GM12878 (cell line): ENCODE results near the gene RFX3. TPM values are rescaled to one million over a fixed set of nuclear protein-coding genes. Genes with fewer than 3 reads are reported as not detected.

Experiments
- CBX3 ChIP-seq: fragments of 200-600 bp; sonication (generic); IDR thresholded peaks from 2 replicates; pipeline ENCODE4 v1.6.1; 2016; ENCODE audit warnings: low read depth, borderline replicate concordance
- CBX5 ChIP-seq: sonication (generic); IDR thresholded peaks from 2 replicates; pipeline ENCODE4 v1.6.1; 2016; ENCODE audit warnings: low read depth, moderate library complexity, mild to moderate bottlenecking, inconsistent platforms
- E2F4 ChIP-seq: IDR thresholded peaks from 2 replicates; pipeline ENCODE4 v1.6.1; 2012; ENCODE audit warnings: low read depth, low read length, improper control_type of control experiment
- EED ChIP-seq: sonication (generic); IDR thresholded peaks from 2 replicates; pipeline ENCODE4 v1.6.1; 2016; ENCODE audit warnings: antibody characterized with exemption, low read depth
- EGR1 ChIP-seq, 2 experiments: IDR thresholded peaks; 1 replicate in 1 of 2; 2 replicates in 1 of 2; pipeline ENCODE4 v1.6.1; 2011 to 2012; ENCODE audit warnings: low read depth in 2 of 2, low read length in 2 of 2, borderline replicate concordance in 1 of 2, mild to moderate bottlenecking in 1 of 2, moderate library complexity in 1 of 2
- EP300 ChIP-seq, 2 experiments: fragments of 150-350 bp in 1 of 2; IDR thresholded peaks; 2 replicates each; pipeline ENCODE4 v1.6.1; 2011 to 2012; ENCODE audit warnings: low read depth in 2 of 2, low read length in 2 of 2, borderline replicate concordance in 1 of 2, improper control_type of control experiment in 1 of 2, inconsistent platforms in 1 of 2; ENCODE audit not compliant: control insufficient read depth in 1 of 2
- KDM1A ChIP-seq: fragments of 200-600 bp; sonication (generic); IDR thresholded peaks from 2 replicates; pipeline ENCODE4 v1.6.1; 2016; ENCODE audit warnings: borderline replicate concordance
- PRDM15 ChIP-seq: fragments of 450-650 bp; formaldehyde crosslinking; IDR thresholded peaks from 2 replicates; pipeline ENCODE4 v1.4.0; 2020; ENCODE audit warnings: mild to moderate bottlenecking, moderate library complexity
- RAD51 ChIP-seq: fragments of 450-650 bp; IDR thresholded peaks from 2 replicates; pipeline ENCODE4 v1.6.1; 2016; ENCODE audit warnings: moderate library complexity, mild to moderate bottlenecking, inconsistent platforms
- RUNX3 ChIP-seq: IDR thresholded peaks from 2 replicates; pipeline ENCODE4 v1.6.1; 2012; ENCODE audit warnings: low read length, inconsistent platforms
- SKIL ChIP-seq: fragments of 450-650 bp; IDR thresholded peaks from 2 replicates; pipeline ENCODE4 v1.6.1; 2017; ENCODE audit warnings: mild to moderate bottlenecking, low read depth, inconsistent platforms; ENCODE audit not compliant: poor library complexity, severe bottlenecking
- polyA plus RNA-seq, 11 experiments: library from polyadenylated mRNA; depleted of rRNA in 4 of 11; unstranded in 6 of 11; stranded (reverse) in 5 of 11; fragments of >200 nt; fragmentation: Nextera tagmentation in 4 of 11; fragmentation: Illumina TruSeq in 1 of 11; extraction: Ambion mirVana in 4 of 11; extraction: Trizol in 1 of 11; gene quantifications; 1 replicate in 1 of 11; 2 replicates in 10 of 11; pipeline versions ENCODE4 v1.2.1 to v1.2.3, GENCODE V29; 2011 to 2016; ENCODE audit warnings: inconsistent platforms in 2 of 11, missing spikeins in 2 of 11, low read depth in 1 of 11
- total RNA-seq, 4 experiments: library from RNA; depleted of rRNA in 3 of 4; stranded (reverse); fragments of >200 nt in 3 of 4; fragmentation: Illumina TruSeq in 1 of 4; extraction: Trizol in 1 of 4; gene quantifications; 2 replicates each; pipeline versions ENCODE4 v1.2.1 to v1.2.3, GENCODE V29; 2013 to 2021
- TF ChIP-seq, protein P1 (sequence below): IDR thresholded peaks from 2 replicates; pipeline ENCODE4 v1.6.1; 2011; ENCODE audit warnings: borderline replicate concordance, low read depth, mild to moderate bottlenecking, moderate library complexity, low read length; ENCODE audit not compliant: insufficient read depth, poor library complexity, severe bottlenecking
- TF ChIP-seq, protein P2 (sequence below): IDR thresholded peaks from 2 replicates; pipeline ENCODE4 v1.6.1; 2011; ENCODE audit warnings: mild to moderate bottlenecking, low read depth, low read length, moderate library complexity; ENCODE audit not compliant: insufficient replicate concordance

Gene RFX3
- total and polyA plus RNA-seq, 10 of the 15 experiments (the other 5 are each of a cell fraction or from before 2014, with no cell fraction given), result 1.2 to 26.4 (median 6.7) TPM

- TF ChIP-seq SKIL (no peak), EED (no peak), E2F4 (no peak), CBX5 (no peak), KDM1A (no peak), EGR1 (IDR thresholded peaks at IDR 0.05; ENCODE audit: borderline replicate concordance in 1 of 2, low read depth in 2 of 2, low read length in 2 of 2) (no peak), RUNX3 (no peak), CBX3 (no peak), RAD51 (no peak), EP300 (IDR thresholded peaks at IDR 0.05; ENCODE audit: borderline replicate concordance in 1 of 2, control insufficient read depth in 1 of 2, low read depth in 2 of 2, low read length in 2 of 2) (no peak), PRDM15 (CRISPR knock-in tag) (no peak)
- TF ChIP-seq, protein P1, sequence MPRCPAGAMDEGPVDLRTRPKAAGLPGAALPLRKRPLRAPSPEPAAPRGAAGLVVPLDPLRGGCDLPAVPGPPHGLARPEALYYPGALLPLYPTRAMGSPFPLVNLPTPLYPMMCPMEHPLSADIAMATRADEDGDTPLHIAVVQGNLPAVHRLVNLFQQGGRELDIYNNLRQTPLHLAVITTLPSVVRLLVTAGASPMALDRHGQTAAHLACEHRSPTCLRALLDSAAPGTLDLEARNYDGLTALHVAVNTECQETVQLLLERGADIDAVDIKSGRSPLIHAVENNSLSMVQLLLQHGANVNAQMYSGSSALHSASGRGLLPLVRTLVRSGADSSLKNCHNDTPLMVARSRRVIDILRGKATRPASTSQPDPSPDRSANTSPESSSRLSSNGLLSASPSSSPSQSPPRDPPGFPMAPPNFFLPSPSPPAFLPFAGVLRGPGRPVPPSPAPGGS, result no peak
- TF ChIP-seq, protein P2, sequence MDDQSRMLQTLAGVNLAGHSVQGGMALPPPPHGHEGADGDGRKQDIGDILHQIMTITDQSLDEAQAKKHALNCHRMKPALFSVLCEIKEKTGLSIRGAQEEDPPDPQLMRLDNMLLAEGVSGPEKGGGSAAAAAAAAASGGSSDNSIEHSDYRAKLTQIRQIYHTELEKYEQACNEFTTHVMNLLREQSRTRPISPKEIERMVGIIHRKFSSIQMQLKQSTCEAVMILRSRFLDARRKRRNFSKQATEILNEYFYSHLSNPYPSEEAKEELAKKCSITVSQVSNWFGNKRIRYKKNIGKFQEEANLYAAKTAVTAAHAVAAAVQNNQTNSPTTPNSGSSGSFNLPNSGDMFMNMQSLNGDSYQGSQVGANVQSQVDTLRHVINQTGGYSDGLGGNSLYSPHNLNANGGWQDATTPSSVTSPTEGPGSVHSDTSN, result no peak
Observed at GRCh38 chr9:3261484-3261883, 264.3 kb downstream of the RFX3 start (continued).
